HCT116 (cell line): ENCODE results near the gene RASSF6. TPM values are rescaled to one million over a fixed set of nuclear protein-coding genes. Genes with fewer than 3 reads are reported as not detected.
A peak's percentile ranks its signal among the peaks of the same experiment; 100 is the strongest.

Experiments
- ATAC-seq: fragments of 200-7000 bp; cut with Tn5 transposase; 2 replicates; pipeline ENCODE4 v1.9.1; 2020; ENCODE audit warnings: mild to moderate bottlenecking, moderate library complexity
- BruUV-seq: library from RNA; stranded (reverse); fragments of 400-500 nt; replicated peaks from 2 replicates; lab custom pipeline; 2021; lab: Mats Ljungman, UMichigan
- CTCF ChIA-PET: fragments of 300-600 bp; sonication (Branson Sonifier 250); formaldehyde crosslinking; loops from one replicate; lab custom pipeline; 2021; ENCODE audit warnings: antibody characterized with exemption; lab: Charles Lee
- POLR2A ChIA-PET: fragments of 300-600, 350-600 bp; sonication (Branson Sonifier 250); formaldehyde crosslinking; loops from one replicate; lab custom pipeline; 2021; ENCODE audit warnings: antibody characterized with exemption; lab: Charles Lee
- RAD21 ChIA-PET, 2 experiments: fragments of 300-600 bp; sonication (Branson Sonifier 250); formaldehyde crosslinking; loops; one replicate each; lab custom pipeline; 2023; ENCODE audit warnings: low total read pairs in 2 of 2; ENCODE audit not compliant: uncharacterized antibody in 2 of 2, unreplicated experiment in 2 of 2, low non-redundant PET in 1 of 2; lab: Charles Lee
- DNase-seq: peaks from one replicate; pipeline ENCODE4 v3.0.0-alpha.2; 2010; ENCODE audit warnings: low read depth, low spot score
- H2AFZ ChIP-seq: fragments of 200-600 bp; shearing (Covaris generic), sonication (generic); 2 replicates; pipeline ENCODE4 v1.6.1; 2017; ENCODE audit warnings: low read depth, mixed run types, mixed read lengths, antibody characterized with exemption, low read length; ENCODE audit not compliant: poor library complexity, severe bottlenecking
- H3K27ac ChIP-seq: 2 replicates; pipeline ENCODE4 v1.5.1; 2012; ENCODE audit warnings: low read depth, low read length
- H3K27me3 ChIP-seq: fragments of 200-600 bp; sonication (generic); 2 replicates; pipeline ENCODE4 v1.6.1; 2016; ENCODE audit warnings: mixed run types, low read length, mixed read lengths; ENCODE audit not compliant: insufficient read depth
- H3K36me3 ChIP-seq, 2 experiments: fragments of 200-500 bp in 1 of 2; fragments of 200-600 bp in 1 of 2; sonication (Bioruptor generic) in 1 of 2; sonication (generic) in 1 of 2; 2 replicates each; pipeline versions ENCODE4 v1.5.1 to v1.6.1; 2014 to 2016; ENCODE audit warnings: low read length in 2 of 2, inconsistent platforms in 1 of 2, mixed read lengths in 1 of 2, mixed run types in 1 of 2; ENCODE audit not compliant: insufficient read depth in 2 of 2, control insufficient read depth in 1 of 2
- H3K4me1 ChIP-seq, 2 experiments: fragments of 200-600 bp in 1 of 2; sonication (generic) in 1 of 2; 2 replicates each; pipeline versions ENCODE4 v1.5.1 to v1.6.1; 2012 to 2017; ENCODE audit warnings: low read length in 2 of 2, inconsistent platforms in 1 of 2, mild to moderate bottlenecking in 1 of 2, mixed read lengths in 1 of 2, mixed run types in 1 of 2, moderate library complexity in 1 of 2; ENCODE audit not compliant: insufficient read depth in 2 of 2, control insufficient read depth in 1 of 2
- H3K4me2 ChIP-seq: fragments of 200-600 bp; sonication (generic); 2 replicates; pipeline ENCODE4 v1.6.1; 2017; ENCODE audit warnings: mixed run types, low read length, mixed read lengths
- H3K4me3 ChIP-seq, 2 experiments: fragments of 200-600 bp in 1 of 2; sonication (generic) in 1 of 2; replicated peaks in 1 of 2; 2 replicates each; pipeline ENCODE4 v1.5.1; 2011 to 2016; ENCODE audit warnings: low read length in 2 of 2, control low read depth in 1 of 2, low read depth in 1 of 2, mild to moderate bottlenecking in 1 of 2, mixed read lengths in 1 of 2, mixed run types in 1 of 2
- H3K79me2 ChIP-seq: fragments of 200-600 bp; sonication (generic); 2 replicates; pipeline ENCODE4 v1.6.1; 2017; ENCODE audit warnings: mild to moderate bottlenecking, mixed run types, low read length, moderate library complexity, mixed read lengths; ENCODE audit not compliant: insufficient read depth
- H3K9ac ChIP-seq: fragments of 200-600 bp; sonication (generic); 2 replicates; pipeline ENCODE4 v1.6.1; 2016; ENCODE audit warnings: low read length, mixed read lengths
- H3K9me2 ChIP-seq: fragments of 200-600 bp; sonication (generic), shearing (Covaris generic); 2 replicates; pipeline ENCODE4 v1.6.1; 2017; ENCODE audit warnings: mixed run types, mild to moderate bottlenecking, moderate library complexity; ENCODE audit not compliant: insufficient read depth
- H3K9me3 ChIP-seq, 2 experiments: fragments of 200-500 bp in 1 of 2; fragments of 200-600 bp in 1 of 2; sonication (Bioruptor generic) in 1 of 2; sonication (generic) in 1 of 2; 2 replicates each; pipeline ENCODE4 v1.6.1; 2014 to 2017; ENCODE audit warnings: low read length in 2 of 2, mixed read lengths in 2 of 2, inconsistent platforms in 1 of 2, low read depth in 1 of 2, mild to moderate bottlenecking in 1 of 2, mixed run types in 1 of 2, moderate library complexity in 1 of 2; ENCODE audit not compliant: control insufficient read depth in 1 of 2, insufficient read depth in 1 of 2
- H4K20me1 ChIP-seq: fragments of 200-600 bp; sonication (generic), shearing (Covaris generic); 2 replicates; pipeline ENCODE4 v1.6.1; 2017; ENCODE audit warnings: mixed run types, mild to moderate bottlenecking, moderate library complexity; ENCODE audit not compliant: insufficient read depth
- RAD21 ChIP-seq: IDR thresholded peaks from 2 replicates; pipeline ENCODE4 v1.6.1; 2012; ENCODE audit warnings: low read depth, mild to moderate bottlenecking
- SP1 ChIP-seq: IDR thresholded peaks from 2 replicates; pipeline ENCODE4 v1.6.1; 2012; ENCODE audit warnings: low read depth
- ZFX ChIP-seq: fragments of 450-650 bp; IDR thresholded peaks from 2 replicates; pipeline ENCODE4 v1.6.1; 2017
- intact Hi-C: fragments of 100-400 bp; cut with micrococcal nuclease; formaldehyde crosslinking; loops from 2 replicates; pipeline ENCODE4 v1.10.0; 2022
- total RNA-seq: library from RNA; stranded (reverse); gene quantifications from one replicate; pipeline ENCODE4 v1.2.1, GENCODE V29; 2021; ENCODE audit not compliant: unreplicated experiment
- TF ChIP-seq, protein P1 (sequence below), 3 experiments: fragments of 200-600 bp in 1 of 3; sonication (generic) in 1 of 3; IDR thresholded peaks in 2 of 3; conservative IDR thresholded peaks in 1 of 3; 2 replicates each; pipeline ENCODE4 v1.5.1; 2012 to 2017; ENCODE audit warnings: low read depth in 2 of 3, low read length in 2 of 3, antibody characterized with exemption in 1 of 3, borderline replicate concordance in 1 of 3, control low read depth in 1 of 3, mild to moderate bottlenecking in 1 of 3, mixed read lengths in 1 of 3, mixed run types in 1 of 3, moderate library complexity in 1 of 3; ENCODE audit not compliant: insufficient read depth in 1 of 3
- TF ChIP-seq, protein P2 (sequence below): IDR thresholded peaks from 2 replicates; pipeline ENCODE4 v1.6.1; 2012; ENCODE audit warnings: low read depth

The RASSF6 gene
- total RNA-seq, 1 experiment from 2014 or later = 1.1 TPM

GRCh38 chr4:73662709-73663546 is 42.7 kb upstream of the RASSF6 start:
- Histone ChIP-seq H3K9me3 (no peaks in the 10 kb centered on the region), H4K20me1 (no peaks in the 10 kb centered on the region), H3K4me1 (no peaks in the 10 kb centered on the region), H3K9me2 (no peaks in the 10 kb centered on the region), H3K27ac (no peak overlapping the region), H3K4me3 (no peak overlapping the region), H2AFZ (peak overlapping the region; percentile 73), H3K27me3 (no peaks in the 10 kb centered on the region), H3K36me3 (no peaks in the 10 kb centered on the region), H3K4me2 (no peak overlapping the region), H3K9ac (no peak overlapping the region), H3K79me2 (no peaks in the 10 kb centered on the region)
- peak; percentile 21 for DNase-seq
- ChIA-PET CTCF (interaction anchor here (1.0 to 3.6 kb wide), 4 partner anchors 9 to 472 kb away, joined by 3 to 12 read pairs (median 4); no protein-coding TSS in a partner anchor), RAD21 (interaction anchor here (0.6 to 1.0 kb wide), 3 partner anchors 201 to 471 kb away, joined by 3 read pairs; partner anchors contain the start of gene CXCL2 (in 1 of the 2)), POLR2A (interaction anchor here (0.7 kb wide), 1 partner anchor 9 kb away, joined by 4 read pairs; no protein-coding TSS in a partner anchor)
- no TSS peak for BruUV-seq
- TF ChIP-seq, protein P1, sequence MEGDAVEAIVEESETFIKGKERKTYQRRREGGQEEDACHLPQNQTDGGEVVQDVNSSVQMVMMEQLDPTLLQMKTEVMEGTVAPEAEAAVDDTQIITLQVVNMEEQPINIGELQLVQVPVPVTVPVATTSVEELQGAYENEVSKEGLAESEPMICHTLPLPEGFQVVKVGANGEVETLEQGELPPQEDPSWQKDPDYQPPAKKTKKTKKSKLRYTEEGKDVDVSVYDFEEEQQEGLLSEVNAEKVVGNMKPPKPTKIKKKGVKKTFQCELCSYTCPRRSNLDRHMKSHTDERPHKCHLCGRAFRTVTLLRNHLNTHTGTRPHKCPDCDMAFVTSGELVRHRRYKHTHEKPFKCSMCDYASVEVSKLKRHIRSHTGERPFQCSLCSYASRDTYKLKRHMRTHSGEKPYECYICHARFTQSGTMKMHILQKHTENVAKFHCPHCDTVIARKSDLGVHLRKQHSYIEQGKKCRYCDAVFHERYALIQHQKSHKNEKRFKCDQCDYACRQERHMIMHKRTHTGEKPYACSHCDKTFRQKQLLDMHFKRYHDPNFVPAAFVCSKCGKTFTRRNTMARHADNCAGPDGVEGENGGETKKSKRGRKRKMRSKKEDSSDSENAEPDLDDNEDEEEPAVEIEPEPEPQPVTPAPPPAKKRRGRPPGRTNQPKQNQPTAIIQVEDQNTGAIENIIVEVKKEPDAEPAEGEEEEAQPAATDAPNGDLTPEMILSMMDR (IDR thresholded peaks at IDR 0.05 in 2 of 3, conservative IDR thresholded peaks at IDR 0.05 in 1 of 3; ENCODE audit: borderline replicate concordance in 1 of 3, insufficient read depth in 1 of 3, low read depth in 2 of 3, low read length in 2 of 3) = peak; percentile 40 to 57 (median 55); a peak in 4 of 6 replicates
- TF ChIP-seq, protein P2, sequence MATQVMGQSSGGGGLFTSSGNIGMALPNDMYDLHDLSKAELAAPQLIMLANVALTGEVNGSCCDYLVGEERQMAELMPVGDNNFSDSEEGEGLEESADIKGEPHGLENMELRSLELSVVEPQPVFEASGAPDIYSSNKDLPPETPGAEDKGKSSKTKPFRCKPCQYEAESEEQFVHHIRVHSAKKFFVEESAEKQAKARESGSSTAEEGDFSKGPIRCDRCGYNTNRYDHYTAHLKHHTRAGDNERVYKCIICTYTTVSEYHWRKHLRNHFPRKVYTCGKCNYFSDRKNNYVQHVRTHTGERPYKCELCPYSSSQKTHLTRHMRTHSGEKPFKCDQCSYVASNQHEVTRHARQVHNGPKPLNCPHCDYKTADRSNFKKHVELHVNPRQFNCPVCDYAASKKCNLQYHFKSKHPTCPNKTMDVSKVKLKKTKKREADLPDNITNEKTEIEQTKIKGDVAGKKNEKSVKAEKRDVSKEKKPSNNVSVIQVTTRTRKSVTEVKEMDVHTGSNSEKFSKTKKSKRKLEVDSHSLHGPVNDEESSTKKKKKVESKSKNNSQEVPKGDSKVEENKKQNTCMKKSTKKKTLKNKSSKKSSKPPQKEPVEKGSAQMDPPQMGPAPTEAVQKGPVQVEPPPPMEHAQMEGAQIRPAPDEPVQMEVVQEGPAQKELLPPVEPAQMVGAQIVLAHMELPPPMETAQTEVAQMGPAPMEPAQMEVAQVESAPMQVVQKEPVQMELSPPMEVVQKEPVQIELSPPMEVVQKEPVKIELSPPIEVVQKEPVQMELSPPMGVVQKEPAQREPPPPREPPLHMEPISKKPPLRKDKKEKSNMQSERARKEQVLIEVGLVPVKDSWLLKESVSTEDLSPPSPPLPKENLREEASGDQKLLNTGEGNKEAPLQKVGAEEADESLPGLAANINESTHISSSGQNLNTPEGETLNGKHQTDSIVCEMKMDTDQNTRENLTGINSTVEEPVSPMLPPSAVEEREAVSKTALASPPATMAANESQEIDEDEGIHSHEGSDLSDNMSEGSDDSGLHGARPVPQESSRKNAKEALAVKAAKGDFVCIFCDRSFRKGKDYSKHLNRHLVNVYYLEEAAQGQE = no peak
- no peak for TF ChIP-seq ZFX
- TF ChIP-seq SP1 = no peak
- TF ChIP-seq RAD21 = peak; percentile 81
- intact Hi-C loops = loop anchor here (1.0 to 5.0 kb wide), 4 partner anchors 202 to 649 kb away; no protein-coding TSS in a partner anchor
- ATAC-seq = peak; percentile 90
